NK-92 (cell line): ENCODE data around the gene PLD5.
"Not testable (repeated sequence)": the region's sequence is repeated elsewhere in the genome, so short reads cannot be mapped to it uniquely, and the experiment has no call there.

Experiments
- DNase-seq: peaks from one replicate; lab custom pipeline; 2025; ENCODE audit not compliant: unreplicated experiment; lab: John Stamatoyannopoulos, UW

The PLD5 gene

GRCh38 chr1:242427519-242427918 lies 97.0 kb downstream of the PLD5 start:
- DNase-seq = no peak

GRCh38 chr1:242426271-242426905 lies 98.1 kb downstream of the PLD5 start:
- no peak for DNase-seq

- DNase-seq = no peak
Observed at GRCh38 chr1:242425232-242425631, 99.3 kb downstream of the PLD5 start.

GRCh38 chr1:242416657-242417056 lies 107.8 kb downstream of the PLD5 start:
- no peak for DNase-seq

GRCh38 chr1:242412921-242413320 lies 111.6 kb downstream of the PLD5 start:
- DNase-seq = no peak

- DNase-seq = no peak
Observed at GRCh38 chr1:242411901-242412300, 112.6 kb downstream of the PLD5 start.

- no peak for DNase-seq
Observed at GRCh38 chr1:242405947-242406346, 118.5 kb downstream of the PLD5 start.

GRCh38 chr1:242404296-242404695 lies 120.2 kb downstream of the PLD5 start:
- no peak for DNase-seq

- no peak for DNase-seq
Observed at GRCh38 chr1:242402956-242403355, 121.5 kb downstream of the PLD5 start.

- DNase-seq = no peak
Observed at GRCh38 chr1:242401937-242402336, 122.6 kb downstream of the PLD5 start.

- no peak for DNase-seq
Observed at GRCh38 chr1:242398351-242398750, 126.1 kb downstream of the PLD5 start.

GRCh38 chr1:242391896-242392295 lies 132.6 kb downstream of the PLD5 start:
- DNase-seq = no peak

- DNase-seq = not testable (repeated sequence)
Observed at GRCh38 chr1:242376121-242376520, 148.4 kb downstream of the PLD5 start.

GRCh38 chr1:242350446-242350845 lies 174.1 kb downstream of the PLD5 start:
- DNase-seq = not testable (repeated sequence)

- DNase-seq = no peak
Observed at GRCh38 chr1:242349636-242350035, 174.9 kb downstream of the PLD5 start.

GRCh38 chr1:242330865-242331264 lies 193.6 kb downstream of the PLD5 start:
- not testable (repeated sequence) for DNase-seq

- DNase-seq = not testable (repeated sequence)
Observed at GRCh38 chr1:242327381-242327780, 197.1 kb downstream of the PLD5 start.

GRCh38 chr1:242321981-242322380 lies 202.5 kb downstream of the PLD5 start:
- DNase-seq = not testable (repeated sequence)

- no peak for DNase-seq
Observed at GRCh38 chr1:242318140-242318539, 206.4 kb downstream of the PLD5 start.

- not testable (repeated sequence) for DNase-seq
Observed at GRCh38 chr1:242314865-242315264, 209.6 kb downstream of the PLD5 start.

- not testable (repeated sequence) for DNase-seq
Observed at GRCh38 chr1:242314085-242314649, 210.3 kb downstream of the PLD5 start.

- not testable (repeated sequence) for DNase-seq
Observed at GRCh38 chr1:242308681-242309080, 215.8 kb downstream of the PLD5 start.

- DNase-seq = not testable (repeated sequence)
Observed at GRCh38 chr1:242293781-242294180, 230.7 kb downstream of the PLD5 start.
